Lower leg skin (tissue), 4 donors: Measurements from ENCODE around the gene ZC3H12C. TPM values are rescaled to one million over a fixed set of nuclear protein-coding genes. Genes with fewer than 3 reads are reported as not detected.

Experiments
- DNase-seq, 2 donors: peaks; one replicate each; pipeline ENCODE4 v3.0.0-alpha.2; 2019; ENCODE audit warnings: low spot score in 2 of 2
- H3K4me3 ChIP-seq: fragments of 200-600 bp; sonication (generic); 2 replicates; pipeline ENCODE4 v1.5.1; 2017; ENCODE audit warnings: mild to moderate bottlenecking, low read depth; ENCODE audit not compliant: poor library complexity, severe bottlenecking
- CTCF ChIP-seq, 3 donors: fragments of 450-650 bp; IDR thresholded peaks; one replicate each; pipeline ENCODE4 v1.5.1; 2016; ENCODE audit warnings: antibody characterized with exemption in 3 of 3, mild to moderate bottlenecking in 3 of 3, moderate library complexity in 2 of 3
- POLR2A ChIP-seq, 2 donors: fragments of 450-650 bp; IDR thresholded peaks; one replicate each; pipeline ENCODE4 v1.6.1; 2016 to 2017; ENCODE audit warnings: antibody characterized with exemption in 2 of 2, mild to moderate bottlenecking in 1 of 2, moderate library complexity in 1 of 2
- WGBS, 2 donors: methylation state at CpG; one replicate each; pipeline ENCODE4 v1.1.5; 2018; 5-methylcytosine and 5-hydroxymethylcytosine counted together
- intact Hi-C: fragments of 100-400 bp; cut with DNase I; formaldehyde crosslinking; loops from one replicate; pipeline ENCODE4 v1.15.0; 2023; ENCODE audit warnings: low total_unique reads
- total RNA-seq, 4 donors: library from RNA; depleted of rRNA; stranded (reverse); fragments of >200 nt; gene quantifications; one replicate each; pipeline ENCODE4 v1.1.0, GENCODE V29; 2016

The ZC3H12C gene
- total RNA-seq, 4 donors from 2014 or later = 13.7 to 22.6 (median 14.6) TPM

DNA sequence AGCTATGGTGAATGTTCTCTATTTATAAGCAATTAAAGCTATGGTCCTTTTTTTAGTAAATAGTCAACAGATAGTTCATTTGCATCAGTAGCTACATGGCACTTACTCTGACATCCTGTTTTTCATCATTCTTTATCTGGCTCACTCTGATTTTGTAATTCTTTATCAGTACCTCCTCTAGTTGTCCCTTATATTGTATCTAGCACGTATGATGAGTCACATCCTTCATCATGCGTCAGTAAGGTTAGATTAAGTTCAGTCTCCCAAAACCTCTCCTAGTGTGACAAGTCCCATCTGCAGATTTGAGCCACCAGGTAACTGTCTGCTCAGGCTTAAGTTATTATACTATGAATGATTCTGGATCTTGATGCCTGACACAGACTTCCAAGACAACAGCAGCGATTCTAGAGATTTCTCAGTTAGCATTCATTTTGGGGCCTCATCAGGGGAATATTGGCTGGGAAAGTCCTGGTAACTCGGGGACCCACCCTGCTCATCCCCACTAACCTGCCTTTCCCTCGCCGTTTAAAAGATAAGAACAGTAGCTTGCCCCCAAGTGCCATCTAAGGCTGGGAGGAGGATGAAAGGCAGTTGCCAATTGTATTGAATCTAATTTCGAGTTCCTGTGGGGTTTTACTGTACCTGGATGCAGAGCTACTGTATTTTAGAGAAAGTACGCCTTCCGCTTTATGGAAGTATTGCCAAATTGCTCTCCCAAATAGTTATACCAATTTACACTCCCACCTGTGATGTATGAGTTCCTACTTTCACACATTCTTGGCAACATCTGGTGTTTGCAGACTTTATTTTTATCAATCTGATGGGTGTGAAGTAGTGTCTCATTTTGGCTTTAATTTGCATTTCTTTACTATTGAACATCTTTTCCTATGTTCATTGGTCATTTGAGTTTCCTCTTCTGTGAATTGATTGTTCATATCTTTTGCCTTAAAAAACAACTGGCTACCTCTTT is 55.9 kb downstream of the ZC3H12C start:
- TF ChIP-seq CTCF (IDR thresholded peaks at IDR 0.05) (no peak), POLR2A (IDR thresholded peaks at IDR 0.05) (no peak)
- WGBS, 2 donors = 66 to 68% methylated on average over 9 of the region's 9 CpGs
- intact Hi-C loops = no loop called here
- DNase-seq = no peak
- H3K4me3 ChIP-seq = no peak overlapping the region

GRCh38 chr11:110152199-110152598 is 59.0 kb downstream of the ZC3H12C start:
- 73 to 74% methylated on average over 1 of the region's 1 CpG for WGBS, 2 donors
- DNase-seq = no peak
- no peak overlapping the region for H3K4me3 ChIP-seq
- no peak for TF ChIP-seq POLR2A (IDR thresholded peaks at IDR 0.05)
- intact Hi-C loops = no loop called here

GRCh38 chr11:110153474-110153873 is 60.3 kb downstream of the ZC3H12C start:
- TF ChIP-seq POLR2A (IDR thresholded peaks at IDR 0.05) = no peak
- no peak for TF ChIP-seq CTCF (IDR thresholded peaks at IDR 0.05)
- no peak for DNase-seq
- intact Hi-C loops = no loop called here
- H3K4me3 ChIP-seq = no peak overlapping the region

- TF ChIP-seq CTCF (IDR thresholded peaks at IDR 0.05) = no peak
- no peak for TF ChIP-seq POLR2A (IDR thresholded peaks at IDR 0.05)
- intact Hi-C loops = no loop called here
- DNase-seq = no peak
- WGBS, 2 donors = 87 to 92% methylated on average over 4 of the region's 4 CpGs
- no peak overlapping the region for H3K4me3 ChIP-seq
These were observed 63.3 kb downstream of the ZC3H12C start for GRCh38 chr11:110156503-110156902.

GRCh38 chr11:110158317-110159200 is 65.4 kb downstream of the ZC3H12C start:
- WGBS, 2 donors = 93% methylated on average over 9 of the region's 9 CpGs
- intact Hi-C loops = no loop called here

More at GRCh38 chr11:110158317-110159200, 65.4 kb downstream of the ZC3H12C start:
- no peak overlapping the region for H3K4me3 ChIP-seq
- no peak for DNase-seq
- TF ChIP-seq CTCF (IDR thresholded peaks at IDR 0.05) = no peak
- TF ChIP-seq POLR2A (IDR thresholded peaks at IDR 0.05) = no peak
